DND-41 (cell line): Measurements from ENCODE around the gene HSPB9.

Source experiments
- ATAC-seq: fragments of 200-7000 bp; cut with Tn5 transposase; 3 replicates; pipeline ENCODE4 v1.9.1; 2021; ENCODE audit warnings: low read depth; ENCODE audit not compliant: insufficient read depth
- DNase-seq: peaks from one replicate; pipeline ENCODE4 v3.0.0-alpha.2; 2020
- H2AFZ ChIP-seq: 2 replicates; pipeline ENCODE4 v1.6.0; 2012; ENCODE audit warnings: low read depth, low read length
- H3K27ac ChIP-seq: 2 replicates; pipeline ENCODE4 v1.5.1; 2012; ENCODE audit warnings: low read length, inconsistent platforms
- H3K27me3 ChIP-seq: fragments of 200-600 bp; sonication (generic); 2 replicates; pipeline ENCODE4 v1.6.0; 2012; ENCODE audit warnings: low read length, mild to moderate bottlenecking, inconsistent platforms; ENCODE audit not compliant: insufficient read depth, poor library complexity
- H3K36me3 ChIP-seq: 2 replicates; pipeline ENCODE4 v1.5.1; 2012; ENCODE audit warnings: low read length, inconsistent platforms; ENCODE audit not compliant: insufficient read depth
- H3K4me1 ChIP-seq: 2 replicates; pipeline ENCODE4 v1.5.1; 2012; ENCODE audit warnings: mild to moderate bottlenecking, low read length; ENCODE audit not compliant: insufficient read depth
- H3K4me2 ChIP-seq: 2 replicates; pipeline ENCODE4 v1.6.0; 2012; ENCODE audit warnings: mild to moderate bottlenecking, moderate library complexity, low read length, inconsistent platforms; ENCODE audit not compliant: insufficient read depth
- H3K4me3 ChIP-seq, 2 experiments: fragments of 200-600 bp in 1 of 2; shearing (Covaris generic) in 1 of 2; 2 replicates each; pipeline ENCODE4 v1.5.1; 2012 to 2016; ENCODE audit warnings: inconsistent platforms in 2 of 2, low read length in 2 of 2, mild to moderate bottlenecking in 2 of 2, low read depth in 1 of 2, moderate library complexity in 1 of 2
- H3K79me2 ChIP-seq: 2 replicates; pipeline ENCODE4 v1.6.0; 2012; ENCODE audit warnings: low read length, inconsistent platforms; ENCODE audit not compliant: insufficient read depth
- H3K9ac ChIP-seq: 2 replicates; pipeline ENCODE4 v1.6.0; 2012; ENCODE audit warnings: low read depth, mild to moderate bottlenecking, inconsistent platforms, low read length, moderate library complexity
- H3K9me3 ChIP-seq: 2 replicates; pipeline ENCODE4 v1.5.1; 2012; ENCODE audit warnings: low read length, moderate library complexity, mild to moderate bottlenecking, inconsistent platforms; ENCODE audit not compliant: insufficient read depth, severe bottlenecking
- H4K20me1 ChIP-seq: 2 replicates; pipeline ENCODE4 v1.6.0; 2012; ENCODE audit warnings: low read length; ENCODE audit not compliant: insufficient read depth
- CTCF ChIP-seq: IDR thresholded peaks from 2 replicates; pipeline ENCODE4 v1.5.1; 2012; ENCODE audit warnings: borderline replicate concordance, low read length, moderate library complexity, mild to moderate bottlenecking; ENCODE audit not compliant: poor library complexity, severe bottlenecking; ENCODE audit errors: extremely low read depth
- EZH2 ChIP-seq: IDR thresholded peaks from 3 replicates; pipeline ENCODE4 v1.6.1; 2012; ENCODE audit warnings: borderline replicate concordance, low read depth, mild to moderate bottlenecking, moderate library complexity, low read length, inconsistent platforms; ENCODE audit not compliant: severe bottlenecking

The HSPB9 gene

GRCh38 chr17:42088736-42089135 lies 33.9 kb upstream of the HSPB9 start:
- no peak overlapping the region for H2AFZ ChIP-seq
- TF ChIP-seq EZH2 (no peak), CTCF (no peak)

DNA sequence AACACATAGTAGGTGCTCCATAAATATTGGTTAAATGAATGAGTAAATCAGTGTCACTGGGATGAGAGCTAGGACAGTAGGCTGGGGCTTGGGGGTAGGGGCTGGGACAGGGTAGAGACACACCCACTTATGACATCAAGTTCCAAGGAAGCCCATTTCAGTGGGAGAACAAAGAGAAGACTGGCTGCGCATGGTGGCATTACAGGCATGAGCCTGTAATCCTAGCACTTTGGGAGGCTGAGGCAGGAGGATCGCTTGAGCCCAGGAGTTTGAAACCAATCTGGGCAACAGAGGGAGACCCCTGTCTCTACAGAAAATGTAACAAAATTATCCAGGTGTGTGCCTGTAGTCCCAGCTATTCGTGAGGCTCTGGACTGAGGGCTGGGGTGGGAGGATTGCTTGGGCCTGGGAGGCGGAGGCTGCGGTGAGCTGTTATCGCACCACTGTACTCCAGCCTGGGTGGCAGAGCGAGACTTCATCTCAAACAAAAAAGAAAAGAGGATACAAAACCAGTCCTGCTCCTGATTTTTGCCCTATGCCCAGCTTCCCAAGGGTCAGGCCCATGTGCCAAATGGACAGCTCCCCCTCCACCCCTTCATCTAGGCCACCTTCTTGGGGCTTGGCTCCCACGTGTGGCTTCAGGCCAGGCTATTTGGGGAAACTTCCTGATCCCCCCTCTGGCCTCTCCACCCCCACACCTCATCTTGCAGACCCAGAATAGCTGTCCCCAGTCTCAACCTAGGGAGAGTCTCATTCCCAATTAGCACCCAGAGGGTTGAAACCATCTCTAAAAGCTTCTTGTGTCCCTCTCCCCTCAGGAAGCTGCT lies 31.4 kb upstream of the HSPB9 start:
- no peak for TF ChIP-seq EZH2
- TF ChIP-seq CTCF: no peak
- DNase-seq (no peak), ATAC-seq (no peak)
- no peak overlapping the region for H3K27ac ChIP-seq
- no peaks in the 10 kb centered on the region for H3K4me1 ChIP-seq
- H3K4me3 ChIP-seq: no peak overlapping the region
- no peak overlapping the region for H3K9ac ChIP-seq
- no peaks in the 10 kb centered on the region for H3K27me3 ChIP-seq
- no peaks in the 10 kb centered on the region for H3K9me3 ChIP-seq
- no peaks in the 10 kb centered on the region for H3K79me2 ChIP-seq
- no peak overlapping the region for H3K4me2 ChIP-seq
- H2AFZ ChIP-seq: no peak overlapping the region
- H3K36me3 ChIP-seq: no peaks in the 10 kb centered on the region
- no peaks in the 10 kb centered on the region for H4K20me1 ChIP-seq

More at GRCh38 chr17:42088736-42089135, 33.9 kb upstream of the HSPB9 start:
- Histone ChIP-seq H3K4me2 (no peak overlapping the region), H3K9me3 (no peaks in the 10 kb centered on the region), H3K79me2 (no peaks in the 10 kb centered on the region), H3K27ac (no peak overlapping the region), H3K9ac (no peak overlapping the region), H3K4me1 (no peaks in the 10 kb centered on the region), H4K20me1 (no peaks in the 10 kb centered on the region), H3K4me3 (no peak overlapping the region), H3K27me3 (no peaks in the 10 kb centered on the region), H3K36me3 (no peaks in the 10 kb centered on the region)
- ATAC-seq (no peak), DNase-seq (no peak)

DNA sequence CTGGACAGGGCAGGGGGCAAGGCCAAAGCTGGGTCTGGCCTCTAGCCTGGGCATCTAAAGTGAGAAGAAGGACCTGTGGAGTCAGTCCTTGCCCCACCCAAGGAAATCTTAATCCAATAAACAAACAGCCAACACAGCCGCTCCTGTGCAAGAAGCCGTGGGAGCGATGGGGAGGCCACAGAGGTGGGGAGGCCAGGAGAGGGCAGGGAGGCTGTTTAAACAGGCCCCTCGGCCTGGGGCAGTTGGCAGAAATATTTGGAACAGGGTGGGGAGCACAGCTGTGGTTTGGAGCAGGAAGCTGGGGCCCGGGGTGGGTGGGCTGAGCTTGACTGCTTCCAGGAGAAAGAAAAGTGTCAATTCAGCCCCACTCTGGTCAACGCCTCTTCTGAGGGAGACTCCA lies 29.7 kb upstream of the HSPB9 start:
- Histone ChIP-seq H3K4me3 (no peak overlapping the region), H3K9me3 (no peaks in the 10 kb centered on the region), H3K79me2 (no peaks in the 10 kb centered on the region), H3K36me3 (no peaks in the 10 kb centered on the region), H3K27ac (no peak overlapping the region), H3K4me2 (no peak overlapping the region), H3K9ac (no peak overlapping the region), H4K20me1 (no peaks in the 10 kb centered on the region), H3K27me3 (no peaks in the 10 kb centered on the region), H2AFZ (no peak overlapping the region), H3K4me1 (no peaks in the 10 kb centered on the region)
- DNase-seq (no peak), ATAC-seq (no peak)
- TF ChIP-seq CTCF (no peak), EZH2 (no peak)
